ENCODE measurements around the gene AHCYL2.

- TF ChIP-seq CTCF (IDR thresholded peaks at IDR 0.05; ENCODE audit: low read depth, low read length, poor library complexity, severe bottlenecking) (no peak), EZH2phosphoT487 (IDR thresholded peaks at IDR 0.05; ENCODE audit: borderline replicate concordance, low read length) (no peak)
Measured at GRCh38 chr7:129266181-129266580, 41.4 kb downstream of the AHCYL2 start.
